ENCODE data around the gene SNAP47.

DNA sequence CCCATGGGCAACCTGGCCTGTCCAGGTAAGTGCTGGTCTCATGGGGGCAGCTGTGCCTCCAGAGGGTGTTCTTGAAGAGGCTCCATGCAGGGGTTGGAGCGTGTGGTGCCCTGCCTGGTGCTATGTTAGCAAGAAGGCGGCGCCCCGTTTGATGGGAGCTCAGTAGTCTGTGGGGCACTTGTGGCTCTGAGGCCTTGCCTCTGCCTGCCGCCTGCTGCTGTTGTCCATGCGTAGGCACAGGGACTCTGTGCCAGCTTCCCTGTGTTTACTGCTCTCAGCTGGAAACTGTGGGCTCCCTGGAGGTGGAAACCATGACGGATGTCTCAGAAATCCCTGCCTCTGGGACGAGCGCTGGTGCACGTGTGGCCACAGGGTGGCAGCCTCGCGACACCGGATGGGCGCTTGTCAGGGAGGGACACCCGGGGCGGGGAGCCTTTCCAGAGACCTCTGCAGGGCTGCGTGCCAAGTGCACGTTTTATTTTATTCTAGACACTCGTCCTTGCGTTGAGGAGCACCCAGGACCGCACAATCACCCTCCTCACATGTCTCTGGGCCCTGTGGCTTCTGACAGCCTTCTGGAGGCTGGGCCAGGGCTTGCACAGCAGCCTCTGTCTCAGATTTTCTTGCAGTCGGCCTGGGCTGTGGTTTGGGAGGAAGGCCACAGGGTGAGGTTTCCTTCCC, 27.1 kb downstream of the SNAP47 start:
- TF ChIP-seq SP1 (IDR thresholded peaks at IDR 0.05) (no peak), BHLHE40 (IDR thresholded peaks at IDR 0.05; ENCODE audit: borderline replicate concordance) (no peak), HDGF (IDR thresholded peaks at IDR 0.05; ENCODE audit: borderline replicate concordance) (peak; percentile 76), LEF1 (IDR thresholded peaks at IDR 0.05; ENCODE audit: borderline replicate concordance) (no peak), TARDBP (IDR thresholded peaks at IDR 0.05) (no peak)

Measured in HEK293T (cell line).